ENCODE measurements around the gene ABLIM1. TPM values are rescaled to one million over a fixed set of nuclear protein-coding genes. Genes with fewer than 3 reads are reported as not detected.

Gene ABLIM1
- total RNA-seq, 1 experiment from 2014 or later, result 274 TPM

DNA sequence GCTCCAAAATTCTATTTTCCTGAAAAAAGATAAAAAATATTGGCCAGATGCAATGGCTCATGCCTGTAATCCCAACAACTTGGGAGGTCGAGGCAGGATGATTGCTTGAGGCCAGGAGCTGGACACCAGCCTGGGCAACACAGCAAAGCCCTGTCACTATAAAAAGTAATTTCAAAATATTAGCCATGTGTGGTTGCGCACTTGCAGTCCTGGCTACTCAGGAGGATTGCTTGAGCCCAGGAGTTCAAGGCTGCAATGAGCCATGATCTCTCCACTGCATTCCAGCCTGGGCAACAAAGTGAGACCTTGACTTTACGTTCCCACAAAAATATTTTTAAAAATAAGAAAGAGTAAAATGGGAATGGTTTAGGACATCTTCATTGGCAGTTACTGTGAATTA is 149.7 kb downstream of the ABLIM1 start:
- Histone ChIP-seq H3K9me3 (ENCODE audit: control insufficient read depth, insufficient read depth, low read depth, low read length) (no peaks in the 10 kb centered on the region), H3K4me1 (ENCODE audit: control insufficient read depth, insufficient read depth, low read length) (peaks cover 23% of the 10 kb centered on the region), H3K36me3 (ENCODE audit: control insufficient read depth, insufficient read depth, low read length) (no peaks in the 10 kb centered on the region; the same call in 1 of the 2 replicates), H3K27ac (ENCODE audit: low read length) (no peak overlapping the region), H3K4me3 (ENCODE audit: low read depth in 2 of 2, low read length in 2 of 2) (no peak overlapping the region), H3K27me3 (ENCODE audit: control insufficient read depth, insufficient read depth, low read length) (no peaks in the 10 kb centered on the region)
- in situ Hi-C loops (cut with HindIII; ENCODE audit: low pct_unique_long_range_greater_than_20kb, low sequenced_read_pairs) (no loop called here), intact Hi-C loops (cut with micrococcal nuclease; ENCODE audit: unreplicated experiment) (no loop called here)
- no TSS peak for BruUV-seq (replicated peaks)
- TF ChIP-seq TCF7L2 (IDR thresholded peaks at IDR 0.05; ENCODE audit: low read depth, low read length), result no peak
- TF ChIP-seq, protein P1, sequence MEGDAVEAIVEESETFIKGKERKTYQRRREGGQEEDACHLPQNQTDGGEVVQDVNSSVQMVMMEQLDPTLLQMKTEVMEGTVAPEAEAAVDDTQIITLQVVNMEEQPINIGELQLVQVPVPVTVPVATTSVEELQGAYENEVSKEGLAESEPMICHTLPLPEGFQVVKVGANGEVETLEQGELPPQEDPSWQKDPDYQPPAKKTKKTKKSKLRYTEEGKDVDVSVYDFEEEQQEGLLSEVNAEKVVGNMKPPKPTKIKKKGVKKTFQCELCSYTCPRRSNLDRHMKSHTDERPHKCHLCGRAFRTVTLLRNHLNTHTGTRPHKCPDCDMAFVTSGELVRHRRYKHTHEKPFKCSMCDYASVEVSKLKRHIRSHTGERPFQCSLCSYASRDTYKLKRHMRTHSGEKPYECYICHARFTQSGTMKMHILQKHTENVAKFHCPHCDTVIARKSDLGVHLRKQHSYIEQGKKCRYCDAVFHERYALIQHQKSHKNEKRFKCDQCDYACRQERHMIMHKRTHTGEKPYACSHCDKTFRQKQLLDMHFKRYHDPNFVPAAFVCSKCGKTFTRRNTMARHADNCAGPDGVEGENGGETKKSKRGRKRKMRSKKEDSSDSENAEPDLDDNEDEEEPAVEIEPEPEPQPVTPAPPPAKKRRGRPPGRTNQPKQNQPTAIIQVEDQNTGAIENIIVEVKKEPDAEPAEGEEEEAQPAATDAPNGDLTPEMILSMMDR (IDR thresholded peaks at IDR 0.05), result no peak
- TF ChIP-seq SIN3A (IDR thresholded peaks at IDR 0.05; ENCODE audit: borderline replicate concordance, insufficient read depth, low read depth, low read length), result no peak
- TF ChIP-seq, protein P2, sequence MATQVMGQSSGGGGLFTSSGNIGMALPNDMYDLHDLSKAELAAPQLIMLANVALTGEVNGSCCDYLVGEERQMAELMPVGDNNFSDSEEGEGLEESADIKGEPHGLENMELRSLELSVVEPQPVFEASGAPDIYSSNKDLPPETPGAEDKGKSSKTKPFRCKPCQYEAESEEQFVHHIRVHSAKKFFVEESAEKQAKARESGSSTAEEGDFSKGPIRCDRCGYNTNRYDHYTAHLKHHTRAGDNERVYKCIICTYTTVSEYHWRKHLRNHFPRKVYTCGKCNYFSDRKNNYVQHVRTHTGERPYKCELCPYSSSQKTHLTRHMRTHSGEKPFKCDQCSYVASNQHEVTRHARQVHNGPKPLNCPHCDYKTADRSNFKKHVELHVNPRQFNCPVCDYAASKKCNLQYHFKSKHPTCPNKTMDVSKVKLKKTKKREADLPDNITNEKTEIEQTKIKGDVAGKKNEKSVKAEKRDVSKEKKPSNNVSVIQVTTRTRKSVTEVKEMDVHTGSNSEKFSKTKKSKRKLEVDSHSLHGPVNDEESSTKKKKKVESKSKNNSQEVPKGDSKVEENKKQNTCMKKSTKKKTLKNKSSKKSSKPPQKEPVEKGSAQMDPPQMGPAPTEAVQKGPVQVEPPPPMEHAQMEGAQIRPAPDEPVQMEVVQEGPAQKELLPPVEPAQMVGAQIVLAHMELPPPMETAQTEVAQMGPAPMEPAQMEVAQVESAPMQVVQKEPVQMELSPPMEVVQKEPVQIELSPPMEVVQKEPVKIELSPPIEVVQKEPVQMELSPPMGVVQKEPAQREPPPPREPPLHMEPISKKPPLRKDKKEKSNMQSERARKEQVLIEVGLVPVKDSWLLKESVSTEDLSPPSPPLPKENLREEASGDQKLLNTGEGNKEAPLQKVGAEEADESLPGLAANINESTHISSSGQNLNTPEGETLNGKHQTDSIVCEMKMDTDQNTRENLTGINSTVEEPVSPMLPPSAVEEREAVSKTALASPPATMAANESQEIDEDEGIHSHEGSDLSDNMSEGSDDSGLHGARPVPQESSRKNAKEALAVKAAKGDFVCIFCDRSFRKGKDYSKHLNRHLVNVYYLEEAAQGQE (IDR thresholded peaks at IDR 0.05; ENCODE audit: insufficient read depth in 1 of 2, low read depth in 2 of 2, low read length in 1 of 2), result no peak
- no peak for TF ChIP-seq POLR2AphosphoS5 (IDR thresholded peaks at IDR 0.05; ENCODE audit: low read depth, low read length)
- DNase-seq (ENCODE audit: low read depth, low spot score), result no peak
- POLR2A ChIA-PET, result no interaction called here
- ATAC-seq, result no peak
- CTCF ChIA-PET, result no interaction called here

DNA sequence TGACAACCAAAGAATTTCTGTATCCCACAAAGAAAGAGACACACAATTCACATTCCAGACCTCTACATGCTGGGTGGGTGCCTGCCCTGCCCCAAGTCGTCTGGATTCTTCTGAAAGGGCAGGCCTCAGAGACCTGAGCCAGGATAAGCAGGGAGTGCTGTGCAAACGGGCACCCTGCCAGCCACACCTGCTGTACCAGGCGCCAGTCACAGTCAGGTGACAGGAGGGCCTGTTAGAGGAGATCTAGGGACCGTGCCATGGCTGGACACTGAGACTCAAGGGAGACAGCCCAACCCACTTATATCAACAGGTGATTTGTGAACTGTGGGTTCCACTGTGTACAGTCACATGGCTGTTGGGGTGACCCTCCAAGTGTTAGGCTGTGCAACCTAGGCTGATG is 150.6 kb downstream of the ABLIM1 start:
- Histone ChIP-seq H3K27me3 (ENCODE audit: control insufficient read depth, insufficient read depth, low read length) (no peaks in the 10 kb centered on the region), H3K4me1 (ENCODE audit: control insufficient read depth, insufficient read depth, low read length) (peaks cover 23% of the 10 kb centered on the region), H3K36me3 (ENCODE audit: control insufficient read depth, insufficient read depth, low read length) (no peaks in the 10 kb centered on the region; the same call in 1 of the 2 replicates), H3K9me3 (ENCODE audit: control insufficient read depth, insufficient read depth, low read depth, low read length) (no peaks in the 10 kb centered on the region), H3K4me3 (ENCODE audit: low read depth in 2 of 2, low read length in 2 of 2) (no peak overlapping the region), H3K27ac (ENCODE audit: low read length) (no peak overlapping the region)
- ATAC-seq (no peak), DNase-seq (ENCODE audit: low read depth, low spot score) (no peak)
- in situ Hi-C loops (cut with HindIII; ENCODE audit: low pct_unique_long_range_greater_than_20kb, low sequenced_read_pairs), result no loop called here
- TF ChIP-seq, protein P1 (IDR thresholded peaks at IDR 0.05), result no peak
- TF ChIP-seq, protein P2 (IDR thresholded peaks at IDR 0.05; ENCODE audit: insufficient read depth in 1 of 2, low read depth in 2 of 2, low read length in 1 of 2), result no peak
- TF ChIP-seq TCF7L2 (IDR thresholded peaks at IDR 0.05; ENCODE audit: low read depth, low read length) (no peak), POLR2AphosphoS5 (IDR thresholded peaks at IDR 0.05; ENCODE audit: low read depth, low read length) (no peak), SIN3A (IDR thresholded peaks at IDR 0.05; ENCODE audit: borderline replicate concordance, insufficient read depth, low read depth, low read length) (no peak)
- ChIA-PET POLR2A (no interaction called here), CTCF (no interaction called here)
- intact Hi-C loops (cut with micrococcal nuclease; ENCODE audit: unreplicated experiment), result no loop called here
- BruUV-seq (replicated peaks), result no TSS peak

Measured in Panc1 (cell line).